WERI-Rb-1 (cell line): Measurements from ENCODE around the gene PUS7.
"Not testable (repeated sequence)": the region's sequence is repeated elsewhere in the genome, so short reads cannot be mapped to it uniquely, and the experiment has no call there.

ENCODE experiments used
- DNase-seq: peaks from one replicate; pipeline ENCODE4 v3.0.0-alpha.2; 2020
- H3K27ac ChIP-seq: fragments of 250-450 bp; sonication (Bioruptor Pico); 2 replicates; pipeline ENCODE4 v1.5.1; 2020; ENCODE audit warnings: mild to moderate bottlenecking, moderate library complexity
- H3K27me3 ChIP-seq: fragments of 250-450 bp; sonication (Bioruptor Pico); 2 replicates; pipeline ENCODE4 v1.5.1; 2021; ENCODE audit warnings: mild to moderate bottlenecking, low read depth, moderate library complexity; ENCODE audit not compliant: insufficient read depth, severe bottlenecking
- H3K36me3 ChIP-seq: fragments of 250-450 bp; sonication (Bioruptor Pico); 2 replicates; pipeline ENCODE4 v1.5.1; 2020; ENCODE audit warnings: mild to moderate bottlenecking, moderate library complexity
- H3K4me3 ChIP-seq: 2 replicates; pipeline ENCODE4 v1.5.1; 2011; ENCODE audit warnings: low read depth, mild to moderate bottlenecking, control low read depth, low read length
- H3K9me3 ChIP-seq: fragments of 250-450 bp; sonication (Bioruptor Pico); 2 replicates; pipeline ENCODE4 v1.5.1; 2021; ENCODE audit warnings: mild to moderate bottlenecking, moderate library complexity; ENCODE audit not compliant: severe bottlenecking
- CTCF ChIP-seq: IDR thresholded peaks from 2 replicates; pipeline ENCODE4 v1.5.1; 2011; ENCODE audit warnings: low read depth, mild to moderate bottlenecking, control low read depth, inconsistent platforms, low read length

PUS7 gene

GRCh38 chr7:105521027-105521716 is 899 bp downstream of the PUS7 start:
- Histone ChIP-seq H3K27me3 (no peaks in the 10 kb centered on the region), H3K4me3 (peak overlapping the region; percentile 82), H3K27ac (peak overlapping the region; percentile 79), H3K9me3 (no peaks in the 10 kb centered on the region), H3K36me3 (peaks cover 27% of the 10 kb centered on the region)
- DNase-seq = peak; percentile 59
- no peak for TF ChIP-seq CTCF

- H3K27me3 ChIP-seq, H3K9me3 ChIP-seq, H3K27ac ChIP-seq, H3K4me3 ChIP-seq, DNase-seq: not testable (repeated sequence)
- H3K36me3 ChIP-seq = peaks cover 27% of the 10 kb centered on the region
These were observed 1.5 kb downstream of the PUS7 start for GRCh38 chr7:105520620-105521019.

GRCh38 chr7:105519353-105519752 is 2.7 kb downstream of the PUS7 start:
- no peak for DNase-seq
- peaks cover 27% of the 10 kb centered on the region for H3K36me3 ChIP-seq
- no peaks in the 10 kb centered on the region for H3K9me3 ChIP-seq
- H3K4me3 ChIP-seq = no peak overlapping the region
- no peaks in the 10 kb centered on the region for H3K27me3 ChIP-seq
- H3K27ac ChIP-seq = no peak overlapping the region
- no peak for TF ChIP-seq CTCF

GRCh38 chr7:105515610-105516009 is 6.5 kb downstream of the PUS7 start:
- peaks cover 27% of the 10 kb centered on the region for H3K36me3 ChIP-seq
- not testable (repeated sequence) for H3K27ac ChIP-seq, H3K9me3 ChIP-seq, H3K4me3 ChIP-seq, H3K27me3 ChIP-seq, DNase-seq

GRCh38 chr7:105512926-105513526 is 9.0 kb downstream of the PUS7 start:
- no peaks in the 10 kb centered on the region for H3K27me3 ChIP-seq
- no peak for DNase-seq
- no peak overlapping the region for H3K4me3 ChIP-seq
- no peaks in the 10 kb centered on the region for H3K9me3 ChIP-seq
- H3K36me3 ChIP-seq = peaks cover 17% of the 10 kb centered on the region
- H3K27ac ChIP-seq = no peak overlapping the region
- no peak for TF ChIP-seq CTCF

- TF ChIP-seq CTCF = no peak
- no peaks in the 10 kb centered on the region for H3K9me3 ChIP-seq
- DNase-seq = no peak
These were observed 9.7 kb downstream of the PUS7 start for GRCh38 chr7:105512415-105512814.

GRCh38 chr7:105502173-105502572 is 19.9 kb downstream of the PUS7 start:
- no peaks in the 10 kb centered on the region for H3K27me3 ChIP-seq
- H3K4me3 ChIP-seq = no peak overlapping the region
- H3K9me3 ChIP-seq = no peaks in the 10 kb centered on the region
- DNase-seq = no peak
- TF ChIP-seq CTCF = no peak
- no peak overlapping the region for H3K27ac ChIP-seq
- peaks cover 72% of the 10 kb centered on the region for H3K36me3 ChIP-seq

More at GRCh38 chr7:105512415-105512814, 9.7 kb downstream of the PUS7 start:
- Histone ChIP-seq H3K27ac (no peak overlapping the region), H3K36me3 (peaks cover 17% of the 10 kb centered on the region), H3K27me3 (no peaks in the 10 kb centered on the region), H3K4me3 (no peak overlapping the region)
